Hepatocyte (in vitro differentiated cells): ENCODE results near the gene MKRN3. TPM values are rescaled to one million over a fixed set of nuclear protein-coding genes. Genes with fewer than 3 reads are reported as not detected.

Experiments
- DNase-seq: peaks from one replicate; pipeline ENCODE4 v3.0.0-alpha.2; 2016; ENCODE audit warnings: low spot score
- H2AFZ ChIP-seq: fragments of 200-600 bp; sonication (generic); 2 replicates; pipeline ENCODE4 v1.6.0; 2016; ENCODE audit warnings: antibody characterized with exemption, mild to moderate bottlenecking
- H3K27ac ChIP-seq: fragments of 200-600 bp; sonication (generic); 2 replicates; pipeline ENCODE4 v1.5.1; 2016; ENCODE audit warnings: mild to moderate bottlenecking
- H3K27me3 ChIP-seq: fragments of 200-600 bp; sonication (generic); 2 replicates; pipeline ENCODE4 v1.6.1; 2016
- H3K36me3 ChIP-seq: fragments of 200-600 bp; sonication (generic); replicated peaks from 2 replicates; pipeline ENCODE4 v1.5.1; 2016; ENCODE audit warnings: low read depth; ENCODE audit not compliant: insufficient read depth
- H3K4me1 ChIP-seq: fragments of 200-600 bp; sonication (generic); 2 replicates; pipeline ENCODE4 v1.5.1; 2016; ENCODE audit warnings: mild to moderate bottlenecking, moderate library complexity; ENCODE audit not compliant: insufficient read depth
- H3K4me2 ChIP-seq: fragments of 200-600 bp; sonication (generic); 2 replicates; pipeline ENCODE4 v1.6.0; 2016
- H3K4me3 ChIP-seq: fragments of 200-600 bp; sonication (generic); 2 replicates; pipeline ENCODE4 v1.5.1; 2016; ENCODE audit warnings: mild to moderate bottlenecking
- H3K79me2 ChIP-seq: fragments of 200-600 bp; sonication (generic); 2 replicates; pipeline ENCODE4 v1.6.0; 2017; ENCODE audit warnings: mild to moderate bottlenecking
- H3K9me2 ChIP-seq: fragments of 200-600 bp; sonication (generic); replicated peaks from 2 replicates; pipeline ENCODE4 v1.6.0; 2017; ENCODE audit warnings: mild to moderate bottlenecking; ENCODE audit not compliant: insufficient read depth
- H3K9me3 ChIP-seq: fragments of 200-600 bp; sonication (generic); 2 replicates; pipeline ENCODE4 v1.5.1; 2016; ENCODE audit warnings: low read depth, mild to moderate bottlenecking
- H4K20me1 ChIP-seq: fragments of 200-600 bp; sonication (generic); 2 replicates; pipeline ENCODE4 v1.6.0; 2016; ENCODE audit warnings: mild to moderate bottlenecking; ENCODE audit not compliant: insufficient read depth, poor library complexity, severe bottlenecking
- CTCF ChIP-seq: fragments of 200-600 bp; sonication (generic); IDR thresholded peaks from 2 replicates; pipeline ENCODE4 v1.5.1; 2016; ENCODE audit warnings: antibody characterized with exemption, mild to moderate bottlenecking; ENCODE audit not compliant: poor library complexity
- EZH2 ChIP-seq: fragments of 200-600 bp; sonication (generic); IDR thresholded peaks from 2 replicates; pipeline ENCODE4 v1.6.1; 2016; ENCODE audit warnings: antibody characterized with exemption, mild to moderate bottlenecking, borderline replicate concordance
- EZH2phosphoT487 ChIP-seq: fragments of 200-600 bp; sonication (generic); IDR thresholded peaks from one replicate; pipeline ENCODE4 v1.6.1; 2018; ENCODE audit warnings: antibody characterized with exemption, mild to moderate bottlenecking, low read depth, moderate library complexity; ENCODE audit not compliant: unreplicated experiment, severe bottlenecking
- WGBS: methylation state at CpG from one replicate; pipeline ENCODE4 v1.1.6; 2016; ENCODE audit warnings: low lambda C conversion rate; ENCODE audit errors: missing lambda C conversion rate; 5-methylcytosine and 5-hydroxymethylcytosine counted together
- polyA plus RNA-seq: library from polyadenylated mRNA; unstranded; fragments of >200 nt; fragmentation: Nextera tagmentation; extraction: Ambion mirVana; gene quantifications from 2 replicates; pipeline ENCODE4 v1.2.1, GENCODE V29; 2016
- total RNA-seq: library from RNA; depleted of rRNA; stranded (reverse); fragments of >200 nt; gene quantifications from 2 replicates; pipeline ENCODE4 v1.2.3, GENCODE V29; 2014

Gene MKRN3
- total and polyA plus RNA-seq, 2 experiments from 2014 or later = 0.57 TPM; not detected in 1

- Histone ChIP-seq H3K27ac (no peak overlapping the region), H3K36me3 (no peaks in the 10 kb centered on the region), H3K9me2 (no peaks in the 10 kb centered on the region), H3K4me2 (no peak overlapping the region), H3K27me3 (no peaks in the 10 kb centered on the region), H3K4me3 (no peak overlapping the region), H3K9me3 (no peaks in the 10 kb centered on the region), H3K79me2 (no peaks in the 10 kb centered on the region), H3K4me1 (no peaks in the 10 kb centered on the region), H2AFZ (no peak overlapping the region), H4K20me1 (no peaks in the 10 kb centered on the region)
- TF ChIP-seq CTCF = no peak
- no peak for TF ChIP-seq EZH2
- TF ChIP-seq EZH2phosphoT487 = no peak
- WGBS = 48% methylated on average over 4 of the region's 4 CpGs
- DNase-seq = no peak
These were observed 13.2 kb downstream of the MKRN3 start for GRCh38 chr15:23578521-23579150.

GRCh38 chr15:23588268-23588667 lies 22.8 kb downstream of the MKRN3 start:
- Histone ChIP-seq H3K4me1 (no peaks in the 10 kb centered on the region), H3K27me3 (no peaks in the 10 kb centered on the region), H3K36me3 (no peaks in the 10 kb centered on the region), H3K9me3 (no peaks in the 10 kb centered on the region), H3K27ac (no peak overlapping the region), H3K79me2 (no peaks in the 10 kb centered on the region), H4K20me1 (no peaks in the 10 kb centered on the region), H2AFZ (no peak overlapping the region), H3K4me3 (no peak overlapping the region), H3K4me2 (no peak overlapping the region), H3K9me2 (no peaks in the 10 kb centered on the region)
- TF ChIP-seq EZH2phosphoT487 = no peak
- no peak for TF ChIP-seq CTCF
- TF ChIP-seq EZH2 = no peak
- WGBS = 65% methylated on average over 2 of the region's 2 CpGs
- DNase-seq = no peak

DNA sequence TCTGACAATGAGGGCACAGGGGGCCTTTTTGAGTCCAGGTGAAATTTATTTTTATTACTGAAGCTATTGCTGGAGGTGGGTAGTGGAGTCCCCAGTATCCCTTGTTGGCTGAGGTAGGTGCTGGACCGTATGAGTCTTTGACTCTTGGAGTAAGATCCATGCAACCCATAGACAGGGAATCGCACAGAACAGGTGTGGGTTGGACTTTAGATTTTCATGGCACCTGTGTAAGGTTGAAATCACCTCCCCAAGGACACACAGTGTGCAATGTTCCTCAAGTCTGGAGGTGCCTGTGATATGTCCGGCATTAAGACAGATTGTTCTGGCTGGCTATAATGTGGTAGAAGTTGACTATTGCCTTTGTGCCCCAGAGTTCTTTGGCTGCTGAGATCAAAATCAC lies 23.5 kb downstream of the MKRN3 start:
- WGBS = 56% methylated on average over 3 of the region's 3 CpGs
- Histone ChIP-seq H3K9me2 (no peaks in the 10 kb centered on the region), H3K9me3 (no peaks in the 10 kb centered on the region), H3K27ac (no peak overlapping the region), H3K4me3 (no peak overlapping the region), H2AFZ (no peak overlapping the region), H3K36me3 (no peaks in the 10 kb centered on the region), H3K79me2 (no peaks in the 10 kb centered on the region), H3K4me2 (no peak overlapping the region), H3K4me1 (no peaks in the 10 kb centered on the region), H3K27me3 (no peaks in the 10 kb centered on the region), H4K20me1 (no peaks in the 10 kb centered on the region)
- DNase-seq = no peak
- no peak for TF ChIP-seq EZH2
- no peak for TF ChIP-seq EZH2phosphoT487
- TF ChIP-seq CTCF = no peak
